Vagina (tissue), 2 donors: ENCODE results near the gene SART3. TPM values are rescaled to one million over a fixed set of nuclear protein-coding genes. Genes with fewer than 3 reads are reported as not detected.

Experiments used
- DNase-seq, 2 donors: peaks; one replicate each; pipeline ENCODE4 v3.0.0-alpha.2; 2017; ENCODE audit errors: extremely low spot score in 2 of 2
- H3K27ac ChIP-seq: fragments of 200-600 bp; sonication (generic); one replicate; pipeline ENCODE4 v1.5.1; 2019
- H3K27me3 ChIP-seq: fragments of 200-600 bp; sonication (generic); one replicate; pipeline ENCODE4 v1.5.1; 2019
- H3K36me3 ChIP-seq, 2 donors: fragments of 200-600 bp; sonication (generic); one replicate each; pipeline ENCODE4 v1.5.1; 2017 to 2019
- H3K4me1 ChIP-seq: fragments of 200-600 bp; sonication (generic); one replicate; pipeline ENCODE4 v1.5.1; 2019
- H3K4me3 ChIP-seq, 2 donors: fragments of 200-600 bp; sonication (generic); 1 replicate in 1 of 2; 2 replicates in 1 of 2; pipeline ENCODE4 v1.5.1; 2016 to 2019
- H3K9me3 ChIP-seq: fragments of 200-600 bp; sonication (generic); one replicate; pipeline ENCODE4 v1.5.1; 2019
- CTCF ChIP-seq, 3 experiments: fragments of 450-650 bp in 2 of 3; fragments of 200-600 bp in 1 of 3; sonication (generic) in 1 of 3; IDR thresholded peaks; one replicate each; pipeline ENCODE4 v1.5.1; 2017 to 2019; ENCODE audit warnings: antibody characterized with exemption in 3 of 3, mild to moderate bottlenecking in 2 of 3, moderate library complexity in 2 of 3
- POLR2A ChIP-seq, 2 donors: fragments of 450-650 bp; IDR thresholded peaks; one replicate each; pipeline ENCODE4 v1.6.1; 2017; ENCODE audit warnings: antibody characterized with exemption in 2 of 2, mild to moderate bottlenecking in 2 of 2, moderate library complexity in 2 of 2
- POLR2AphosphoS5 ChIP-seq, 2 donors: sonication (generic); formaldehyde crosslinking; IDR thresholded peaks; one replicate each; pipeline ENCODE4 v1.9.0; 2017; ENCODE audit warnings: antibody characterized with exemption in 2 of 2, mild to moderate bottlenecking in 2 of 2, low read depth in 1 of 2; ENCODE audit not compliant: insufficient read depth in 1 of 2
- intact Hi-C: fragments of 100-400 bp; cut with DNase I; formaldehyde crosslinking; loops from one replicate; pipeline ENCODE4 v1.15.1; 2023
- total RNA-seq: library from RNA; depleted of rRNA; stranded (reverse); fragments of >200 nt; gene quantifications from one replicate; pipeline ENCODE4 v1.2.3, GENCODE V29; 2016

The SART3 gene
- total RNA-seq, 1 donor from 2014 or later = 44.2 TPM

- intact Hi-C loops = no loop called here
- no peak for DNase-seq
- TF ChIP-seq POLR2AphosphoS5 (IDR thresholded peaks at IDR 0.05; ENCODE audit: insufficient read depth in 1 of 2, low read depth in 1 of 2) (no peak), POLR2A (IDR thresholded peaks at IDR 0.05) (no peak), CTCF (IDR thresholded peaks at IDR 0.05) (no peak)
- Histone ChIP-seq H3K27ac (no peak overlapping the region), H3K36me3 (no peaks in the 10 kb centered on the region), H3K4me1 (peaks cover 11% of the 10 kb centered on the region), H3K9me3 (no peaks in the 10 kb centered on the region), H3K27me3 (no peaks in the 10 kb centered on the region), H3K4me3 (no peak overlapping the region)
These were observed 21.5 kb upstream of the SART3 start for GRCh38 chr12:108582509-108582908.

- TF ChIP-seq CTCF (IDR thresholded peaks at IDR 0.05) (no peak), POLR2A (IDR thresholded peaks at IDR 0.05) (no peak), POLR2AphosphoS5 (IDR thresholded peaks at IDR 0.05; ENCODE audit: insufficient read depth in 1 of 2, low read depth in 1 of 2) (no peak)
- DNase-seq = no peak
- no peaks in the 10 kb centered on the region for H3K27me3 ChIP-seq
- intact Hi-C loops = no loop called here
- H3K4me1 ChIP-seq = peaks cover 11% of the 10 kb centered on the region
- peak overlapping the region; percentile 43 for H3K27ac ChIP-seq
- H3K4me3 ChIP-seq = no peak overlapping the region
- H3K9me3 ChIP-seq = no peaks in the 10 kb centered on the region
- no peaks in the 10 kb centered on the region for H3K36me3 ChIP-seq
These were observed 20.6 kb upstream of the SART3 start for GRCh38 chr12:108581311-108582227.

DNA sequence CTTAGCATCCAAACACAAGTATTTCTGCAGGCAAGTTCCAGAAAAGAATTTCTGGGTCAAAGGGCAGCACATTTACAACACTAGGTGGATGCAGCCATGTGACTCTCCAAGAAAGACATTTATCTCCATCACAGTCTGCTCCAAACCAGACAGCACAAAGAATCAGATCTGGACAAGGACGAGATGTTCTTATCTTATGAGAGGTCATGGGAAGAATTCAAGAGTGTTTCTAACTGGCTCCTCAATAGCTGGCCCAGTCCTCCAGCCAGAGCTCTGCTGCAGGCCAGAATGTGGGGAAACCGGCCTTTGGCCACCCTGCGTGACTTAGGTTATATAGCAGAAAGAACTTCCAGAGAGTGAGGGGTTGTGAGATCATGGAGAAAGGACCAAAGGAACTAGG lies 19.6 kb upstream of the SART3 start:
- TF ChIP-seq CTCF (IDR thresholded peaks at IDR 0.05) (no peak), POLR2AphosphoS5 (IDR thresholded peaks at IDR 0.05; ENCODE audit: insufficient read depth in 1 of 2, low read depth in 1 of 2) (peak in 1 of 2 donors; percentile 21), POLR2A (IDR thresholded peaks at IDR 0.05) (no peak)
- Histone ChIP-seq H3K9me3 (no peaks in the 10 kb centered on the region), H3K27me3 (no peaks in the 10 kb centered on the region), H3K4me3 (no peak overlapping the region), H3K27ac (peak overlapping the region; percentile 61), H3K4me1 (peaks cover 11% of the 10 kb centered on the region), H3K36me3 (no peaks in the 10 kb centered on the region)
- intact Hi-C loops = no loop called here
- DNase-seq = peak in 1 of 2 donors; percentile 95

DNA sequence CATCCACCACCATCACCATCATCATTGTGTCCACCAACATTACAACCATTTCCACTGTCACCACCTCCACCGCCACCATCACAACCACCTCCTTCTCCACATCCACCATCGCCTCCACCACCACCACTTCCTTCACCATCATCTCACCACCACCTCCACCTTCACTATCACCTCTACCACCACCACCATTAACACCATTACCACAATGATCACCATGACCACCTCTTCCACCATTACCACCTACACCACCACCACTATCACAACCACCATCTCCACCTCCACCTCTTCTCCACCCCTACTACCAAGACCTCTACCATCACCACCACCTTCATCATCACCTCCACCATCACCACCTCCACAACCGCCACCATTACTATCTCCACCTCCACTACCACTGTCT lies 17.8 kb upstream of the SART3 start:
- H3K27me3 ChIP-seq = no peaks in the 10 kb centered on the region
- H3K4me3 ChIP-seq = no peak overlapping the region
- H3K36me3 ChIP-seq = no peaks in the 10 kb centered on the region
- no peak for DNase-seq
- intact Hi-C loops = no loop called here
- H3K9me3 ChIP-seq = no peaks in the 10 kb centered on the region
- peak overlapping the region; percentile 64 for H3K27ac ChIP-seq
- TF ChIP-seq POLR2AphosphoS5 (IDR thresholded peaks at IDR 0.05; ENCODE audit: insufficient read depth in 1 of 2, low read depth in 1 of 2) = no peak
- no peak for TF ChIP-seq CTCF (IDR thresholded peaks at IDR 0.05)
- no peak for TF ChIP-seq POLR2A (IDR thresholded peaks at IDR 0.05)
- peaks cover 9% of the 10 kb centered on the region for H3K4me1 ChIP-seq

- Histone ChIP-seq H3K4me1 (peaks cover 6% of the 10 kb centered on the region), H3K27ac (peak overlapping the region; percentile 64), H3K4me3 (no peak overlapping the region), H3K36me3 (no peaks in the 10 kb centered on the region), H3K27me3 (no peaks in the 10 kb centered on the region), H3K9me3 (no peaks in the 10 kb centered on the region)
- intact Hi-C loops = no loop called here
- no peak for TF ChIP-seq CTCF (IDR thresholded peaks at IDR 0.05)
- TF ChIP-seq POLR2A (IDR thresholded peaks at IDR 0.05) = no peak
- no peak for DNase-seq
These were observed 17.3 kb upstream of the SART3 start for GRCh38 chr12:108578264-108578663.
